Stimulated activated CD4-positive, alpha-beta T cell treated with anti-CD3 and anti-CD28 coated beads, Interleukin-2, amount 100 ng/mL, for 24 hours (primary cell): ENCODE measurements around the gene PEMT.
"Not testable (repeated sequence)": the region's sequence is repeated elsewhere in the genome, so short reads cannot be mapped to it uniquely, and the experiment has no call there.

Experiments
- DNase-seq, 2 donors: peaks; one replicate each; pipeline ENCODE4 v3.0.0-alpha.2; 2020

Gene PEMT

GRCh38 chr17:17591355-17592298, at the start of gene PEMT:
PEMT (minus strand) TSS chr17:17591708; CDS start chr17:17591626, 82 bp downstream.
- DNase-seq: peak; percentile 91 to 94

- DNase-seq: not testable (repeated sequence)
These were observed 48.3 kb upstream of the PEMT start for GRCh38 chr17:17639661-17640270.

DNA sequence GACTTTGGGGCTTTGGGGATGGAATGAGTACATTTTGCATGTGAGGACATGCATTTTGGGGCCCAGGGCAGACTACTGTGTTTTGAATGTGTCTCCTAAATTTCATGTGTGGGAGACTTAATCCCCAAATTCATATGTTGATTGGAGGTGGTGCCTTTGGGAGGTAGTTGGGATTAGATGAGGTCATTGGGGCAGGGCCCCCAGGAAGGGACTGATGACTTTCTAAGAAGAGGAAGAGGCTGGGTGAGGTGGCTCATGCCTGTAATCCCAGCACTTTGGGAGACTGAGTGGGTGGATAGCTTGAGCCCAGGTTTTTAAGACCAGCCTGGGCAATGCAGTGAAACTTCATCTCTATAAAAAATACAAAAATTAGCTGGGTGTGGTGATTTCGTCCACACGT, 47.0 kb upstream of the PEMT start:
- no peak for DNase-seq

GRCh38 chr17:17636272-17636885, 44.9 kb upstream of the PEMT start:
- DNase-seq: no peak

DNA sequence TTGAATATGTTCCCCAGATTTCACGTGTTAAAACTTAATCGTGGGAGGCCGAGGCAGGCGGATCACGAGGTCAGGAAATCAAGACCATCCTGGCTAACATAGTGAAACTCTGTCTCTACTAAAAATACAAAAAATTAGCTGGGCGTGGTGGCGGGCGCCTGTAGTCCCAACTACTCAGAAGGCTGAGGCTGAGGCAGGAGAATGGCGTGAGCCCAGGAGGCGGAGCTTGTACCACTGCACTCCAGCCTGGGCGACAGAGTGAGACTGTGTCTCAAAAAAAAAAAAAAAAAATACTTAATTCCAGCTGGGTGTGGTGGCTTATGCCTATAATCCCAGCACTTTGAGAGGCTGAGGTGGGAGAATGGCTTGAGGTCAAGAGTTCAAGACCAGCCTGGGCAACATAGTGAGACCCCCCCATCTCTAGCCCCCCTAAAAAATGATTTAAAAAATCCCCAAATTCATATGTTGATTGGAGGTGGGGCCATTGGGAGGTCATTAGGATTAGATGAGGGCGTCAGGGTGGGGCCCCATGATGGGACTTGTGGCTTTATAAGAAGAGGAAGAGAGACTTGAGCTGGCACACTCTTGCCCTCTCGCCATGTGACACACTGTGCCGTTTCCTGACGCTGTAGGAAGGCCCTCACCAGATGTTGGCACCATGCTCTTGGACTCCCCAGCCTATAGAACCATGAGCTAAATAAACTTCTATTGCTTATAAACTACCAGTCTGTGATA, 44.2 kb upstream of the PEMT start:
- DNase-seq: not testable (repeated sequence)

- DNase-seq: no peak
These were observed 43.6 kb upstream of the PEMT start for GRCh38 chr17:17635126-17635525.

- DNase-seq: no peak
These were observed 41.8 kb upstream of the PEMT start for GRCh38 chr17:17633310-17633709.

DNA sequence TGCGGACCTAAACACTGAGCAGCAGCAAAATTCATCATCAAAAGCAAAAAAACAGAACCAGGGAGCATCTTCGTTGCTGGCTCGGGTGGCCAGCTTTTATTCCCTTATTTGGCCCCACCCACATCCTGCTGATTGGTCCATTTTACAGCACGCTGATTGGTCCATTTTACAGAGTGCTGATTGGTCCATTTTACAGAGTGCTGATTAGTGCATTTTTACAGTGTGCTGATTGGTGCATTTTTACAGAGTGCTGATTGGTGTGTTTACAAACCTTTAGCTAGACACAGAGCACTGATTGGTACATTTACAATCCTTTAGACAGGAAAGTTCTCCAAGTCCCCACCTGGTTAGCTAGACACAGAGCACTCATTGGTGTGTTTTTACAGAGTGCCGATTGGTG, 41.2 kb upstream of the PEMT start:
- not testable (repeated sequence) for DNase-seq

DNA sequence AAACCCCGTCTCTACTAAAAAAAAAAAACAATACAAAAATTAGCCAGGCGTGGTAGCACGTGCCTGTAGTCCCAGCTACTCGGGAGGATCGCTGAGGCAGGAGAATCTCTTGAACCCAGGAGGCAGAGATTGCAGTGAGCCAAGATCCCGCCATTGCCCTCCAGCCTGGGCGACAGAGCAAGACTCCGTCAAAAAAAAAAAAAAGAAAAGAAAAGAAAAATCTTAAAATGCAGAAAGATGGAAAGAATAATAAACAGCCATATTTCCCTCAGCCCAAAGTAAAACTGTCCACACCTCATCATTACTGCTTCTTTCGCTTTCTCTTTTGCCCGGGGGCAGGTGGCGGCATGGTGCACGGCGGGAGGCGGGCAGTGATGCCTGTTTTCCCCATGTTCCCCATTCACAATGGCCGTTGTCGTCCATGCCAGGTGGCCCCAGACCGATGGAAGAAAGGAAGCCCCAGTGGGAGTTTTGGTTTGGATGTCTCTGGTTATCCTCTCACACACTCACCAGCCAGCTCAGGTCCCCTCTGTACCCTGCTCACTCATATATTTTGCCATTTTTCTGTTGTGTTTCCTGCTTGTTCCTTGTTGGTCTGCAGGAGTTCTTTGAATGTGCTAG, 37.0 kb upstream of the PEMT start:
- peak; percentile 37 to 47 for DNase-seq

GRCh38 chr17:17626840-17627239, 35.3 kb upstream of the PEMT start:
- DNase-seq: no peak

DNA sequence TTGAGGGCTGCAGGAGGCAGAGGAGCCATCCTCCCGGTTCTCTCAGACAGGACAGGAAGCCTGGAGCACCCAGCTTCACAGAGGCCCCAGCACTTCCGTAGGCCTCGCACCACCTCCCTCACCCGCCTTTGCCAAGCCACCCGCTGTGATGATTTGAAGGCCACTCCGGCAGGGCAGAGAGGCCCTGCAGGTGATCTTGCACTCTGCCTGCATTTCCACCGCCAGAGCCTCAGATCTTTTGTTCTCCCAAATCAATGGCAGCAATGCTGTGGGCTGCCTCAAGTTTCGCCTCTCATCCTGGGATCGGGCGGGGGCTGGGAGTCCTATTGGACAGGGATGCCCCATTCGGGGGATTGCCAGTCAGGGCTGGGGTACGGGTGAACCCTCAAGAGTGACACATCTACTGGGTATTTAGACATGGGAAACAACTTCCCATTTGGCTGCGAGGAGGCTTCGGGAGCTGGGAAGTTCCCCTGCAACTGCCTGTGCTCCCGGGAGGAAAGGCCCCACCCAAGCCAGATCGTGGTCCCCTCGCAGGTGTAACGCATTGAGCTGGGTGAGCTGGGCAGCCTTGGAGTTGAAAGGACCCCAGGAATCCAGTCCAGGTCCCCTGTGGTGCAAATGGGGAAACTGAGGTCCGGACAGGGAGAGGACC, 34.8 kb upstream of the PEMT start:
- DNase-seq: no peak

- no peak for DNase-seq
These were observed 33.2 kb upstream of the PEMT start for GRCh38 chr17:17624741-17625140.

- no peak for DNase-seq
These were observed 32.4 kb upstream of the PEMT start for GRCh38 chr17:17623904-17624303.

DNA sequence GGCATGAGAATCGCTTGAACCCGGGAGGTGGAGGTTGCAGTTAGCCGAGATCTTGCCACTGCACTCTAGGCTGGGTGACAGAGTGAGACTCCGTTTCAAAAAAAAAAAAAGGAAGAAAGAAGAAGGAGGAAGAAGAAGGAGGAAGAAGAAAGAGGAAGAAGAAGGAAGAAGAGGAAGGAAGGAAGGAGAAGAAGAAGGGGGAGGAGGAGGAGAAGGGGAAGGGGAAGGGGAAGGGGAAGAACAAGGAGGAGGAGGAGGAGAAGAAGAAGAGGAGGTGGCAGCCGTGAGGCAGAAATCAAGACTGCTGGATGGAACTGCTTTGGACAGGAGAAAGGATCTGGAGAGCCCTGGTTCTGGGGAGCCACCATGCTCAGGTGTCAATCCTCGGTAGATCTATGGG, 29.7 kb upstream of the PEMT start:
- DNase-seq: no peak

DNA sequence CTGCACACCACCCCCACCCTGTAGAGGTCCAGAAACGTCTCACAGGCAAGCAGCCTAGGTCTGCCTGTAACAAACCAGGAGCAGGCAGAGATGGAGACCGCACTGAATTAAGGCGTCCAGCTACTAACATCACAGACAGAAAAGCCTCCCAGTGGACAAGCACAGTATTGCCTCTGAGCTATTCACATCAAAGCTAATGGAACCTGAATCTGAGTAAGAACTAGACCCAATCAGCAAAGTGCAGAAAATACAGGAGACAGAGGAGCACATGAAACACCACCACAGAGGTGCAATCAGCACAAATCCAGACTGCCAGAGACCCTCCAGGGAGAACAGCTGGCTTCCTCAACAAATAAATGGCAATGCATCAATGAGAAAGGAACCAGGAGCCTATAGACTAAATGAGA, 22.2 kb upstream of the PEMT start:
- peak; percentile 49 to 64 for DNase-seq

DNA sequence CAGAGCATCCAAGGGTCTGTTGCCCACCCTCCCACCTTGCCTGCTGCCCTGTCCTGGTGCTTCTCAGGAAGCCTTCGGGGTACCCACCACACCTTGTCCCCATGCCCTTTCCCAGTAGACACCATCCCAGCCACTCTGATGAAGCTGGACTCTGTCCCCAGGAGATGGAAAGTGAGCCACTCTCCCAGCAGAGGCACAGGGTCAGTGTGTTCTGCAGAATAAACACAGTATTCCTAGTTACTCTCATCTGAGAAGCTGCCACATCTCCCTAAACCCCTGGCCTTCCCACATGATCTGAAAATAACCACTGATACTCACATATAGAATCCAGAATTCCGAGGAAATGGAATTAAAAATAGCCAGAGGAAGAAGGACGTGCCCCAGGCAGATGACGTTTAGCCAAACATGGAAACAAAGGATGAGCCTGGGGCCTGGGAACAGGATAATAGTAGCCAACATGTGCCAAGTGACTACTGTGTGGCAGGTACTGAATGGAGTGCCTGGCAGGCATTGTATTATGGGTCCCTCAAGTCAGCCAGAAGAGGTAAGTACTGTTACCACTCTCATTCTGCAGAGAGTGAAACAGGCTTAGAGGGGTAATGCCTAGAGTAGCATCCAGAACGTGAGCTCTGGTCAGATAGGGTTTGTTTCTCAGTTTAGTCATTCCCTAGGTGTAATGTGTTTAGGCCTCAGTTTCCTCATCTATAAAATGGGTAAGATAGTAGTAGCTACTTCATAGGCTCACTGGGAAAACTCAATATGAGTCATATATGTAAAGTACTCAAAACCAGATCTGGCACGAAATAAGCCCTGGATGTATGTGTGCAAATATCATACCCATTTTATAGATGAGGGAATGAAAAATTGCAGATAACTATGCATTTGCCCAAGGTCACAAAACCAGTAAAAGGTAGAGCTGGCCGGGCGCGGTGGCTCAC, 20.8 kb upstream of the PEMT start:
- DNase-seq: no peak

- no peak for DNase-seq
These were observed 17.6 kb upstream of the PEMT start for GRCh38 chr17:17609121-17609520.

DNA sequence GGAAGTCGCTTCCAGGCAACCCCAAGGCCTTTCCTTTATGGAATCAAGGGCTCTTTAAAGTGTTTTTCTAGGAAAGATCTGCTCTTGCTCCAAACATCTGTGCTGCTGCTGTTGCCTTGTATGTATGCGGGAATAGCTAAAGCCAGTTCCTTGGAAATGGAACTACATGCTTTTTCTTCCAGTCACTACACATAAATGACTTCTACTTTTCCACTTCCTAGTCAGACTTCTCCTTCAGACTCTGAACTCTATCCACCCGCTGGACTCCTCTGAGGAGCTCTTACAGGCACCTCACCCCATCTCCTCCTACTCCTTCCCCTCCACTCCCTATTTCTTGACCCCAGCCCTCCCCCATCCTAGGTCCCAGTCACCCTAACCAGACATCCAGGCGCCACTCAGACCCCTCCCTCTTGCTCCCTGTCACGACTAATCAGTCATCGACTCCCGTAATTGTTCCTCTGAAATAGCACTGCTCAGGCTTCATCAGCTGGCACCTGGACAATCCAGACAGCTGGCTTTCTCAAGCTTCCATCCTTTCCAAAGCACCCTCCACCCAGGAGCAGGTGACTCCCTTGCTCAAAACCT, 15.0 kb upstream of the PEMT start:
- no peak for DNase-seq

DNA sequence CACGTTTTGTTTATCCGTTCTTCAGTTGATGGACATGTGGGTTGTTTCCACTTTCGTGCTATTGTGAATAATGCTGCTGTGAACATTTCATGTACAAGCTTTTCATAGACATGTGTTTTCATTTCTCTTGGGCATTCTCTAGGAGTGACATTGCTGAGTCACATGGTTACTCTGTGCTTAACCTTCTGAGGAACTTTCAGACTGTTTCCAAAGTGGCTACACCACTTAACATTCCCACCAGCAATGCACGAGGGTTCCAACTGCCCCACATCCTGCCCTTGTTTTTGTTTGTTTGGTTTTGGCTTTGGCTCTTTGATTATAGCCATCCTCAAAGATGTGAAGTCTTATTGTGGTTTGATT, 14.2 kb upstream of the PEMT start:
- no peak for DNase-seq

DNA sequence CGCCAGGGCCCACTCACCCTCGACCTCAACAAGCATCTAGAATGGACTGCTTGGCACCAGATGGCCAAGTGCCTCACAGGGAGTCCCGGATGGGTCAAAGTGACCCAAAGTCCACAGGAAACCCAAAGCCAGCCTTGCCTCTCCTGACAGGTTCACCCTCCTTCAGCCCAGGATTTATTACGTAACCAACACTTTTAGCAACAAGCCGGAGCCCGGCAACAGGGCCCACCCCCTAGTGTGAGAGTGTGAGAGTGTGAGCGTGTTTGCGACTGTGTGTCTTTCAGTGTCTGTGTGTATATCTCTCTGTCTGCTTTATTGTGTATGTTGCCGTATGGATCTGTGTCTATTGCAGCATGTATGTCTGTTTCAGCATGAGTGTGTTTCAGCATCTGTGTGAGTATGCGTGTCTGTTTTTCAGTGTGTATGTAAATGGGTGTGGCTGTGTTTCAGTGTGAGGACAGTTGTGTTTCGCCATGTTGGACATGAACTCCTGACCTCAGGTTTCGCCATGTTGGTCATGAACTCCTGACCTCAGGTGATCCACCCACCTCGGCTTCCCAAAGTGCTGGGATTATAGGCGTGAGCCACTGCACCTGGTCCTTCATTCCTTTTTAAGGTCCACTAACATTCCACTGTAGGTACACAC, 13.7 kb upstream of the PEMT start:
- no peak for DNase-seq
